GM23338 (cell line): ENCODE data around the gene MIDN. TPM values are rescaled to one million over a fixed set of nuclear protein-coding genes. Genes with fewer than 3 reads are reported as not detected.
A peak's percentile ranks its signal among the peaks of the same experiment; 100 is the strongest.

ENCODE experiments used
- ATAC-seq: fragments of 200-7000 bp; cut with Tn5 transposase; 3 replicates; pipeline ENCODE4 v1.9.1; 2020
- DNase-seq: peaks from one replicate; pipeline ENCODE4 v3.0.0-alpha.2; 2015; ENCODE audit warnings: low spot score
- H2AFZ ChIP-seq: fragments of 200-600 bp; sonication (generic); 2 replicates; pipeline ENCODE4 v1.8.0; 2016; ENCODE audit warnings: antibody characterized with exemption, mild to moderate bottlenecking, moderate library complexity
- H3F3A ChIP-seq: fragments of 200-600 bp; sonication (generic); replicated peaks from 2 replicates; pipeline ENCODE4 v1.8.0; 2017; ENCODE audit warnings: antibody characterized with exemption, mixed run types, low read depth
- H3K27ac ChIP-seq: fragments of 200-600 bp; sonication (generic); 2 replicates; pipeline ENCODE4 v1.6.1; 2016; ENCODE audit warnings: low read depth
- H3K27me3 ChIP-seq: fragments of 200-600 bp; sonication (generic); 2 replicates; pipeline ENCODE4 v1.8.0; 2016; ENCODE audit warnings: mild to moderate bottlenecking, mixed run types, moderate library complexity; ENCODE audit not compliant: insufficient read depth
- H3K36me3 ChIP-seq: fragments of 200-600 bp; sonication (generic); 2 replicates; pipeline ENCODE4 v1.8.0; 2016; ENCODE audit warnings: mild to moderate bottlenecking; ENCODE audit not compliant: insufficient read depth
- H3K4me1 ChIP-seq: fragments of 200-600 bp; sonication (generic); 2 replicates; pipeline ENCODE4 v1.8.0; 2016; ENCODE audit warnings: mild to moderate bottlenecking, moderate library complexity; ENCODE audit not compliant: insufficient read depth
- H3K4me2 ChIP-seq: fragments of 200-600 bp; sonication (generic); 2 replicates; pipeline ENCODE4 v1.7.1; 2017; ENCODE audit warnings: mixed run types
- H3K4me3 ChIP-seq: fragments of 200-600 bp; sonication (generic); 2 replicates; pipeline ENCODE4 v1.6.1; 2016; ENCODE audit warnings: mixed run types
- H3K79me2 ChIP-seq: fragments of 200-600 bp; sonication (generic); replicated peaks from 2 replicates; pipeline ENCODE4 v1.8.0; 2017; ENCODE audit warnings: mild to moderate bottlenecking; ENCODE audit not compliant: insufficient read depth
- H3K9me2 ChIP-seq: fragments of 200-600 bp; sonication (generic); 2 replicates; pipeline ENCODE4 v1.8.0; 2017; ENCODE audit not compliant: insufficient read depth
- H4K20me1 ChIP-seq: fragments of 200-600 bp; sonication (generic); replicated peaks from 2 replicates; pipeline ENCODE4 v1.8.0; 2017; ENCODE audit warnings: mild to moderate bottlenecking; ENCODE audit not compliant: insufficient read depth
- H3K27ac Mint-ChIP-seq: 2 replicates; pipeline ENCODE4 v1.8.0; 2020; ENCODE audit warnings: inconsistent platforms, mild to moderate bottlenecking, moderate library complexity, mixed read lengths
- H3K27me3 Mint-ChIP-seq: 3 replicates; pipeline ENCODE4 v1.8.0; 2022; ENCODE audit warnings: low read depth, mild to moderate bottlenecking, moderate library complexity, mixed read lengths, inconsistent platforms; ENCODE audit not compliant: insufficient read depth, poor library complexity
- H3K36me3 Mint-ChIP-seq: 3 replicates; pipeline ENCODE4 v1.8.0; 2021; ENCODE audit warnings: low read depth, mild to moderate bottlenecking, inconsistent platforms, moderate library complexity, mixed read lengths
- H3K4me1 Mint-ChIP-seq: 3 replicates; pipeline ENCODE4 v1.8.0; 2020; ENCODE audit warnings: mild to moderate bottlenecking, inconsistent platforms, mixed read lengths
- H3K4me3 Mint-ChIP-seq: 3 replicates; pipeline ENCODE4 v1.8.0; 2021; ENCODE audit warnings: moderate library complexity, mild to moderate bottlenecking, inconsistent platforms, mixed read lengths
- H3K9me3 Mint-ChIP-seq: 3 replicates; pipeline ENCODE4 v1.8.0; 2020; ENCODE audit warnings: moderate library complexity, mild to moderate bottlenecking, inconsistent platforms, mixed read lengths
- CTCF ChIP-seq, 2 experiments: fragments of 200-600 bp in 1 of 2; sonication (generic) in 1 of 2; conservative IDR thresholded peaks; 2 replicates each; pipeline versions ENCODE4 v1.5.1 to v1.6.1; 2016 to 2017; ENCODE audit warnings: antibody characterized with exemption in 2 of 2, low read depth in 2 of 2, mild to moderate bottlenecking in 2 of 2, moderate library complexity in 1 of 2
- EZH2phosphoT487 ChIP-seq: fragments of 200-600 bp; sonication (generic); IDR thresholded peaks from one replicate; pipeline ENCODE4 v1.8.1; 2018; ENCODE audit warnings: antibody characterized with exemption; ENCODE audit not compliant: unreplicated experiment
- JUNB ChIP-seq: IDR thresholded peaks from one replicate; pipeline ENCODE4 v1.6.1; 2016; ENCODE audit warnings: antibody characterized with exemption; ENCODE audit not compliant: unreplicated experiment
- NANOG ChIP-seq: IDR thresholded peaks from 2 replicates; pipeline ENCODE4 v1.6.1; 2016; ENCODE audit warnings: antibody characterized with exemption, borderline replicate concordance
- POLR2AphosphoS5 ChIP-seq: IDR thresholded peaks from 2 replicates; pipeline ENCODE4 v1.6.1; 2016; ENCODE audit warnings: antibody characterized with exemption, low read depth
- REST ChIP-seq: IDR thresholded peaks from one replicate; pipeline ENCODE4 v1.6.1; 2018; ENCODE audit warnings: antibody characterized with exemption; ENCODE audit not compliant: unreplicated experiment
- STAT1 ChIP-seq: IDR thresholded peaks from one replicate; pipeline ENCODE4 v1.6.1; 2016; ENCODE audit warnings: antibody characterized with exemption; ENCODE audit not compliant: unreplicated experiment
- polyA plus RNA-seq: library from polyadenylated mRNA; unstranded; fragments of >200 nt; fragmentation: Nextera tagmentation; extraction: Ambion mirVana; gene quantifications from 2 replicates; pipeline ENCODE4 v1.2.1, GENCODE V29; 2016
- total RNA-seq: library from RNA; depleted of rRNA; stranded (reverse); fragments of >200 nt; shearing (Covaris generic); gene quantifications from 2 replicates; pipeline ENCODE4 v1.2.3, GENCODE V29; 2014

Gene MIDN
- total and polyA plus RNA-seq, 2 experiments from 2014 or later, result 28.6 to 113 TPM

- ATAC-seq (no peak), DNase-seq (no peak)
- H3K9me2 ChIP-seq, result no peaks in the 10 kb centered on the region
- no peaks in the 10 kb centered on the region for H3K79me2 ChIP-seq
- no peak overlapping the region for H3K27ac ChIP-seq
- peaks cover 4% of the 10 kb centered on the region for H4K20me1 ChIP-seq
- no peaks in the 10 kb centered on the region for H3K27me3 ChIP-seq
- no peaks in the 10 kb centered on the region for H3K36me3 ChIP-seq
- H3K4me3 ChIP-seq, result no peak overlapping the region
- Mint-ChIP-seq H3K27ac (no peak overlapping the region), H3K27me3 (peaks cover 6% of the 10 kb centered on the region), H3K36me3 (peaks cover 4% of the 10 kb centered on the region; the same call in 1 of the 3 replicates), H3K4me1 (peaks cover 12% of the 10 kb centered on the region), H3K9me3 (no peaks in the 10 kb centered on the region), H3K4me3 (no peak overlapping the region)
- H2AFZ ChIP-seq, result no peak overlapping the region
- TF ChIP-seq REST (no peak), CTCF (conservative IDR thresholded peaks at IDR 0.05; ENCODE audit: low read depth in 2 of 2) (no peak), EZH2phosphoT487 (no peak), NANOG (no peak), JUNB (no peak)
- H3F3A ChIP-seq, result peaks cover 29% of the 10 kb centered on the region
- no peak overlapping the region for H3K4me2 ChIP-seq
- H3K4me1 ChIP-seq, result peaks cover 12% of the 10 kb centered on the region; the same call in 1 of the 2 replicates
Observed at GRCh38 chr19:1234955-1235380, 13.4 kb upstream of the MIDN start.

DNA sequence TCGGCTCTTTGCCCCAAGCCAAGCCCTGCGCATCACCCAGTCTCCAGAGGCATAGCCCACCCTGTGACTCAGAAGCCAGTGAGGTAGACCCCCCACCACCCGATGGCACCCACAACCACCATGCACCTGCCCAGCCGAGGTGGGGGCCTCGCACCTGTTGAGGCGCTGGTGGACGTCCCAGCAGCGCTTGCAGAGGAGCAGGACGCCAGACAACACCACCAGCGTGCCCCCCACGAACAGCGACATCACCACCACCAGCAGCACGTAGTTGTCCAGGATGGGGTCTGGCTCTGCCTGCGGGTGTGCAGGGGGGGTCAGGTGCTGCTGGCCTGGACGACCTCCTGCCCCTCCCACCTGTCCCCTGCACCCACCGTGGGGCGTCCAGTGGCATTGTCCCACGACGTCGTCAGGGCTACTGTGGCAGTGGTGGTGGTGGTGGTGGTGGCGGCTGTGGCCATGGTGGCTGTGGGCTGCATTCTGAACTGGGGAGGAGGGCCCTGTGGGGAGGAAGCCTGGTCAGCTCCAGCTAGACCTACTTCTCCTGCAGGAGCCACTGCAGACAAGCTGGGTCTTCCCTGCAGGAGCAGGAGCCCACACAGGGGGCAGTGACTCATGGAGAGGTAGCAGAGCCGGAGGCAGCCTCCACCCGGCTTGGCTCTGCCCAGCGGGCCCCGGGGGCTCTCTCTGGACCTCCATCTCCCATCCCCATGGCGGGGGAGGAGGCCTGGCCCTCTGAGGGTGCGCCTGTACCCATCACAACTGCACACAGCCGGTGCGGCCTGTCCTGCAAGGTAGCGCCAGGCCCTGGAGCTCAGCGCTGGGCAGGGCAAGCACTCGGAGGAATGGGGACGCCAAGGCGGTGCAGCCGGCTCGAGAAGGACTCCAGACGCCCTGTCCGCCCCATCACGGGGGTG lies 12.5 kb upstream of the MIDN start:
- no peaks in the 10 kb centered on the region for H3K9me2 ChIP-seq
- H3K4me2 ChIP-seq, result peak overlapping the region; percentile 74
- no peaks in the 10 kb centered on the region for H3K9me3 Mint-ChIP-seq
- no peak overlapping the region for H2AFZ ChIP-seq
- peaks cover 4% of the 10 kb centered on the region; the same call in 1 of the 3 replicates for H3K36me3 Mint-ChIP-seq
- no peak for TF ChIP-seq JUNB
- no peak for TF ChIP-seq STAT1
- TF ChIP-seq POLR2AphosphoS5, result no peak
- H3K4me3 ChIP-seq, result peak overlapping the region; percentile 51
- H3K4me3 Mint-ChIP-seq, result peak overlapping the region; percentile 33; the same call in 2 of the 3 replicates
- H3K27ac Mint-ChIP-seq, result no peak overlapping the region
- DNase-seq (no peak), ATAC-seq (no peak)
- peaks cover 12% of the 10 kb centered on the region; the same call in 1 of the 2 replicates for H3K4me1 ChIP-seq
- no peaks in the 10 kb centered on the region for H3K36me3 ChIP-seq
- no peaks in the 10 kb centered on the region for H3K79me2 ChIP-seq
- peaks cover 4% of the 10 kb centered on the region for H4K20me1 ChIP-seq
- no peaks in the 10 kb centered on the region for H3K27me3 ChIP-seq
- H3K27ac ChIP-seq, result no peak overlapping the region
- H3F3A ChIP-seq, result peaks cover 25% of the 10 kb centered on the region
- peaks cover 6% of the 10 kb centered on the region for H3K27me3 Mint-ChIP-seq
- H3K4me1 Mint-ChIP-seq, result peaks cover 12% of the 10 kb centered on the region
